Activated CD4-positive, alpha-beta T cell treated with anti-CD3 and anti-CD28 coated beads, Interleukin-2, amount 10 ng/mL, durations not matched to agents 7 days and 5 days (primary cell): ENCODE data around the gene ZNF134. TPM values are rescaled to one million over a fixed set of nuclear protein-coding genes. Genes with fewer than 3 reads are reported as not detected.

Experiments
- CTCF ChIA-PET: fragments of 350-600 bp; sonication (Branson Sonifier 250); formaldehyde crosslinking; loops from one replicate; lab custom pipeline; 2021; ENCODE audit warnings: antibody characterized with exemption; lab: Charles Lee
- POLR2A ChIA-PET: fragments of 350-600 bp; sonication (Branson Sonifier 250); formaldehyde crosslinking; loops from one replicate; lab custom pipeline; 2021; ENCODE audit warnings: antibody characterized with exemption; lab: Charles Lee
- DNase-seq: peaks from one replicate; pipeline ENCODE4 v3.0.0-alpha.2; 2020
- H3K27ac Mint-ChIP-seq: one replicate; pipeline ENCODE4 v1.8.0; 2021; ENCODE audit warnings: mild to moderate bottlenecking, moderate library complexity, mixed read lengths
- H3K27me3 Mint-ChIP-seq: one replicate; pipeline ENCODE4 v1.8.0; 2021; ENCODE audit warnings: mixed read lengths
- H3K36me3 Mint-ChIP-seq: one replicate; pipeline ENCODE4 v1.8.0; 2021; ENCODE audit warnings: low read depth, mixed read lengths
- H3K4me1 Mint-ChIP-seq: one replicate; pipeline ENCODE4 v1.8.0; 2021; ENCODE audit warnings: mixed read lengths
- H3K4me3 Mint-ChIP-seq: one replicate; pipeline ENCODE4 v1.8.0; 2021; ENCODE audit warnings: mild to moderate bottlenecking, moderate library complexity, mixed read lengths
- H3K9me3 Mint-ChIP-seq: one replicate; pipeline ENCODE4 v1.8.0; 2021; ENCODE audit warnings: mixed read lengths
- total RNA-seq, 2 experiments: library from RNA; stranded (reverse); gene quantifications; one replicate each; pipeline ENCODE4 v1.2.3, GENCODE V29; 2021

ZNF134 gene
- total RNA-seq = 10 to 100 TPM; 13.7 to 15.4 TPM

DNA sequence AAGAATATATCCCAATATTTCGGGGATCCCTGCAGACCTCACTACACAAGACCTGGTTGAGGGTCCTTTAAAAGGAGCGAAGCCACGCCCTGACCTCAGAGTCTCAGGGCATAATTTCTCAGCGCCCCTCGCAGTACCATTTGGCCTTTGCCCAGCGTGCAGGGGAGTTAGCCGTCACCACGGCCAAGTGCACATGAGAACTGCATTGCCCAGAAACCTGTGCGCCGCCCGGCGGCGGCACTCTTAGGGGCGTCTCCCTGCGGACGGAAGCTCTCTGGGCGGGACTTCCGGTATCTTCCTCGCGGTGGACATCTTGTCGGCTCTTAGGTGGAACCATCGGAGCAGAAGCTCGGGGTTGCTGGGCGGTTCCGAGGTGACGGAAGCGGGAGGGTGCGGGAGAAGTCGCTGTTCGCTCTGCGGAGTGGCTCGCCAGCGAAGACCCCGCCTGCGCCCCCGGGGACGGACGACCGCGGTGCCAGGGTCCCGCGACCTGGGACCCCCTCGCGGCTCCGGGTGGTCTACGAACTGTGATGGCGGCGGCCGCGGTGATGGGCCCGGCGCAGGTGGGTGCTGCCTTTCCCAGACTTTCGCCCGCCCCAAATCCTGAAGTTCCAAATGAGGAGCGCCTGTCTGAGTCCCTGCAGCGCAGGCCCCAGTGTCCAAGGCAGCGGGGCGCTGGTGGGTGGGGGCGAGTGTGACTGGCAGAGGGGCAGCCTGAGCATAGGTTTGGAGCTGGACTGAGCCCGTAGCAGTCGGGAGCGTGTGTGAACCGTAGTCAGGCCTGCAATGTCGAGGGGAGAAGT lies at the start of gene ZNF134:
Gene ZNF134, plus strand, starts transcription at position 302 of the 803 bp plus-strand sequence. CDS start 5,227 bp downstream, outside the sequence.
- H3K27me3 Mint-ChIP-seq = no peaks in the 10 kb centered on the region
- peaks cover 26% of the 10 kb centered on the region for H3K4me1 Mint-ChIP-seq
- POLR2A ChIA-PET = interaction anchor here (0.7 kb wide), 1 partner anchor 179 kb away, joined by 4 read pairs; the partner anchor contains the start of gene ZNF749
- peaks cover 65% of the 10 kb centered on the region for H3K36me3 Mint-ChIP-seq
- peak within 1 kb of the TSS; percentile 84 for H3K27ac Mint-ChIP-seq
- peak within 1 kb of the TSS; percentile 91 for H3K4me3 Mint-ChIP-seq
- peak; percentile 93 for DNase-seq
- CTCF ChIA-PET = interaction anchor here (0.7 to 1.5 kb wide), 4 partner anchors 11 to 511 kb away, joined by 3 read pairs; no protein-coding TSS in a partner anchor
- H3K9me3 Mint-ChIP-seq = peaks cover 69% of the 10 kb centered on the region

GRCh38 chr19:57566396-57567265 lies 47.4 kb upstream of the ZNF134 start:
- POLR2A ChIA-PET = interaction anchor here (0.7 kb wide), 1 partner anchor 67 kb away, joined by 4 read pairs; the partner anchor contains the start of gene ZNF773
- Mint-ChIP-seq H3K36me3 (peaks cover 23% of the 10 kb centered on the region), H3K27ac (no peak overlapping the region), H3K27me3 (no peaks in the 10 kb centered on the region), H3K4me3 (no peak overlapping the region), H3K9me3 (peaks cover 72% of the 10 kb centered on the region), H3K4me1 (no peaks in the 10 kb centered on the region)
- CTCF ChIA-PET = no interaction called here
- no peak for DNase-seq

- H3K9me3 Mint-ChIP-seq = peaks cover 81% of the 10 kb centered on the region
- H3K27me3 Mint-ChIP-seq = no peaks in the 10 kb centered on the region
- H3K36me3 Mint-ChIP-seq = peaks cover 59% of the 10 kb centered on the region
- POLR2A ChIA-PET = no interaction called here
- H3K4me1 Mint-ChIP-seq = no peaks in the 10 kb centered on the region
- CTCF ChIA-PET = interaction anchor here (0.6 kb wide), 1 partner anchor 461 kb away, joined by 4 read pairs; no protein-coding TSS in a partner anchor
- DNase-seq = no peak
- H3K27ac Mint-ChIP-seq = no peak overlapping the region
- H3K4me3 Mint-ChIP-seq = no peak overlapping the region
Measured at GRCh38 chr19:57570707-57571106, 43.3 kb upstream of the ZNF134 start.

GRCh38 chr19:57572415-57572947 lies 41.6 kb upstream of the ZNF134 start:
- ChIA-PET CTCF (no interaction called here), POLR2A (no interaction called here)
- H3K4me3 Mint-ChIP-seq = no peak overlapping the region
- H3K9me3 Mint-ChIP-seq = peaks cover 79% of the 10 kb centered on the region
- peaks cover 63% of the 10 kb centered on the region for H3K36me3 Mint-ChIP-seq
- peaks cover 9% of the 10 kb centered on the region for H3K4me1 Mint-ChIP-seq
- no peak overlapping the region for H3K27ac Mint-ChIP-seq
- DNase-seq = no peak
- no peaks in the 10 kb centered on the region for H3K27me3 Mint-ChIP-seq

DNA sequence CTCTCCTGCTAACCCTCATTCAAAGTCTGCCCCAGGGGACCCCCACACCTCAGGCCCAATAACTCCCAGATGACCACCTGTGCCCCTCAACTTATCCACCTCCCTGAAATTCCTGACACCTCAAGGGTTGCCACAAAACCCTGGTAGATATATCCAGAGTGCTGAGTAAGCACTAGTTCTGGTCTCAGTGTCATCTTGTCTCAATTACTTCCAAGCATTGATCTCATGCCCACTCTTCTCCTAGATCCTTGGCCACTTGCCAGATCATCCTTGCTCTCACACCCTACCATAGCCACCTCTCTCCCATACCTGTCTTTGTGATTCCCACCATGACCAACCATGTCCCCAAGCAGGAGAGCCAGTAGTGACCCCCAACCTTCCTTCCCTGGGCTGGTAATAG lies 37.4 kb upstream of the ZNF134 start:
- Mint-ChIP-seq H3K27ac (no peak overlapping the region), H3K36me3 (peaks cover 79% of the 10 kb centered on the region), H3K9me3 (peaks cover 74% of the 10 kb centered on the region), H3K4me3 (no peak overlapping the region), H3K27me3 (no peaks in the 10 kb centered on the region), H3K4me1 (peaks cover 23% of the 10 kb centered on the region)
- no peak for DNase-seq
- CTCF ChIA-PET = no interaction called here
- POLR2A ChIA-PET = no interaction called here

DNA sequence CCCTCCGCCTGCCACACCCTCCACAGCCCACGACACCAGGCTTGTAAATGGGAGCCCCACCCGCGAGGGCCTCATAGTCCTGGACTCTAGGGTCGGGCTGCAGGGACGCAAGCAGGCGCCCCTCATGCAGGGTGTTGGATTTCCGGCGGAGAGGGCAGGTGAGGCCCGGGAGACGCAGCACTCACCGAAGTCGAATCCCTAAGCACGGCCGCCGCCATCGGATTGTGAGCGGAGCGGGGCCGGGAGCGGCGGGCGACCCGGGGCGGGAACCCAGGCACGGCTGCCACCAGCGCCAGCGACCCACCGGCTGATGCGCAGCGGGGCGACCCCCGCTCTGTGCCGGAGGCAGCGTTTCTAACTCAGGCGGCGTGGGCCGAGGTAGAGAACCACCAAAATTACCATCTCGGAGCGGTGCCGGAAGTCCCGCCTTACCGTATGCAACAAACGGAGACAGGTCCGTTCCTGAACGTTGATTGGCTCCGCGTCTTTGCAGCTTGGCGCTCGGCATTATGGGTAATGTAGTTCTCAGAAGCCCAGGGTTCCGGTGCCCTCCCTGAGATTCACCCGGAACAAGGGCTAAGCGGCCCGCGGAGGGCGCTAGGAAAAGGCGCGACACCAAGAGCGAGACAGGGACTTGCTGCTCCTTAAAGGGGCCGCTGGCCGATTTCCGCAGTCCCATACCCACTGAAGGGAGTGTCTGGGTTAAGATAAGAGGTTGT lies 35.4 kb upstream of the ZNF134 start, which contains the start of gene ZNF416:
Gene ZNF416, minus strand, starts transcription at position 425 of the 719 bp plus-strand sequence. Its CDS starts 207 bp downstream, at position 218.
- Mint-ChIP-seq H3K4me3 (peak within 1 kb of the TSS; percentile 78), H3K36me3 (peaks cover 62% of the 10 kb centered on the region), H3K4me1 (peaks cover 28% of the 10 kb centered on the region), H3K27ac (peak within 1 kb of the TSS; percentile 92), H3K9me3 (peaks cover 69% of the 10 kb centered on the region), H3K27me3 (no peaks in the 10 kb centered on the region)
- ChIA-PET POLR2A (interaction anchor here (0.6 kb wide), 1 partner anchor 216 kb away, joined by 3 read pairs; no protein-coding TSS in a partner anchor), CTCF (interaction anchor here (1.1 kb wide), 1 partner anchor 27 kb away, joined by 3 read pairs; no protein-coding TSS in a partner anchor)
- peak; percentile 98 for DNase-seq

GRCh38 chr19:57583104-57583520 lies 30.9 kb upstream of the ZNF134 start:
- peaks cover 30% of the 10 kb centered on the region for H3K4me1 Mint-ChIP-seq
- peaks cover 58% of the 10 kb centered on the region for H3K36me3 Mint-ChIP-seq
- ChIA-PET CTCF (interaction anchor here (1.0 kb wide), 1 partner anchor 35 kb away, joined by 3 read pairs; no protein-coding TSS in a partner anchor), POLR2A (no interaction called here)
- H3K9me3 Mint-ChIP-seq = peaks cover 61% of the 10 kb centered on the region
- peak overlapping the region; percentile 19 for H3K4me3 Mint-ChIP-seq
- DNase-seq = no peak
- peak overlapping the region; percentile 93 for H3K27ac Mint-ChIP-seq
- H3K27me3 Mint-ChIP-seq = no peaks in the 10 kb centered on the region

- Mint-ChIP-seq H3K9me3 (peaks cover 66% of the 10 kb centered on the region), H3K4me3 (peak within 1 kb of the TSS; percentile 96), H3K27me3 (no peaks in the 10 kb centered on the region), H3K27ac (peak within 1 kb of the TSS; percentile 93), H3K4me1 (peaks cover 27% of the 10 kb centered on the region), H3K36me3 (peaks cover 63% of the 10 kb centered on the region)
- POLR2A ChIA-PET = no interaction called here
- peak; percentile 92 for DNase-seq
- CTCF ChIA-PET = interaction anchor here (1.0 kb wide), 1 partner anchor 35 kb away, joined by 3 read pairs; no protein-coding TSS in a partner anchor
Measured at GRCh38 chr19:57583521-57584416, 30.3 kb upstream of the ZNF134 start, which contains the start of gene ZIK1. TSS of gene ZIK1 (plus strand) at chr19:57584145. CDS start at chr19:57584357, 212 bp downstream.

- CTCF ChIA-PET = no interaction called here
- POLR2A ChIA-PET = no interaction called here
- Mint-ChIP-seq H3K9me3 (peaks cover 71% of the 10 kb centered on the region), H3K36me3 (peaks cover 79% of the 10 kb centered on the region), H3K27me3 (no peaks in the 10 kb centered on the region), H3K4me3 (no peak overlapping the region), H3K4me1 (peaks cover 19% of the 10 kb centered on the region), H3K27ac (peak overlapping the region; percentile 37)
- DNase-seq = no peak
Measured at GRCh38 chr19:57587529-57587928, 26.5 kb upstream of the ZNF134 start.

GRCh38 chr19:57599377-57599760 lies 14.7 kb upstream of the ZNF134 start:
- no peak for DNase-seq
- H3K27me3 Mint-ChIP-seq = no peaks in the 10 kb centered on the region
- ChIA-PET POLR2A (no interaction called here), CTCF (no interaction called here)
- peaks cover 39% of the 10 kb centered on the region for H3K36me3 Mint-ChIP-seq
- peak overlapping the region; percentile 85 for H3K27ac Mint-ChIP-seq
- H3K9me3 Mint-ChIP-seq = peaks cover 51% of the 10 kb centered on the region
- H3K4me1 Mint-ChIP-seq = peaks cover 21% of the 10 kb centered on the region
- H3K4me3 Mint-ChIP-seq = peak overlapping the region; percentile 81
